DMS 273 treated with DMSO at 0.1 percent for 48 hours (cell line): ENCODE measurements around the gene GPR153.

Experiments used
- DNase-seq: peaks from one replicate; lab custom pipeline; 2025; lab: John Stamatoyannopoulos, UW

The GPR153 gene

DNA sequence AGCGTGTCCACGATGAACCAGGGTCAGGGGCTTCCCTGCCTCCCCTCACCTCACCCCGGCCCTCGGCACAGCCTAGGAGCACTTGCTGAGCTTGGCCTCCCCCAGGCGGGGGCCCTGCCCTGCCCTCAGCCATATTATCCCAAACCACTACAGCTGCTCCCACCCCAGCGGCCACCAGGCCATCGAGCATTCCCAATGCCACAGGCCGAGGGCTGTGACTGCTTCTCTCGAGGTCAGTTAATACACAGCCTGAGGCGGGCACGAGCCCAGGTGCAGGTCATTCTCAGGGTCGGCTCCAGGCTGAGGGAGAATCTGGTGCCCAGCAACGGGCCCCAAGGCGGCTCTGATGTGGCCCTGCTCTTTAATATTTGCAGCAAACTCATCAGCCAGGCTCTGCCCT is 8.4 kb upstream of the GPR153 start:
- DNase-seq = no peak

DNA sequence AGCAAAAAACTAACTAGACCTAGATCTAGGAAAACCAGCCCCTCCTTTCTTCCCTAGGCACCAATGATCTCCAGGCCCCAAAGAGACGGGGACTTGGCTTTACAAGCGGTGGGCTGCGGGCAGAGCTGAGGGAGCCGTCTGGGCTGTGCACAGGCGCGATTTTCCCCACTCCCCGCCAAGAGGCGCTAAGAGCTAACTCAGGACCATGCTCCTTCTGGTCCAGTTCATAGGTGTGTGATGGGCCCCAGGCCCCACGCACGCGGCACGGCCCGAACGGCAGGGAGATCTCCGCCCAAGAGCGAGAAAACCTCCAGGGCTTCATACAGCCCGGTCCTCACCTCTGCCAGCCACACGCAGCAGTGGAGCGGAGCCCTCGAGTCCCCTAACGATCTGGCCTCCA is 7.5 kb upstream of the GPR153 start:
- no peak for DNase-seq

DNA sequence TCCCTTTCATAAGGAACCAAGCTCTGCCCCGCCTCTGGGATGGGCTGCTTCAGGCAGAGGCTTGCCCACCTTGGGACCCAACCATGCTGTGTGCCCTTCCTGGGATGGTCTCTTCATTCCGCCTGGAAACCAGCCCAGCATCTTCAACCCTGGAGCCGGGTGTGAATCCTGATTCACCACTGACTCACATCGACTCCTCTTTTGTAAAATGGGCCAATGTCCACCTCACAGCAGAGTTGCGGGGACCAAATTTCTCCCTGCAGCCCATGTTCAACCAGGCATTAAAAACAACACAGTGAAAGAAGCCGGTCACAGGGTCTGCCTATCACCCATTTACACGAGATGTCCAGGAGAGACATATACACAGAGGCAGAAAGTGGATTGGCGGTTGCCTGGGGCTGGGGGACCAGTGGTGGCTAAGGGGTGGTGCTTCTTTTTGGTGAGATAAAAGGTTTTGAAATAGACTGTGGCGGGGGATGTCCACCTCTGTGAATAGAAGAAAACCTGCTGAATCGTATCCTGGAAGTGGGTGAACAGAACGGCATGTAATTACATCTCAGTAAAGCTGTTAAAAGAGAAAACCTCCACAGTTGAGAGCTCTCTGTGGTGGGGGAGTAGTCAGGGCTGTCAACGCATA is 6.9 kb upstream of the GPR153 start:
- no peak for DNase-seq

DNA sequence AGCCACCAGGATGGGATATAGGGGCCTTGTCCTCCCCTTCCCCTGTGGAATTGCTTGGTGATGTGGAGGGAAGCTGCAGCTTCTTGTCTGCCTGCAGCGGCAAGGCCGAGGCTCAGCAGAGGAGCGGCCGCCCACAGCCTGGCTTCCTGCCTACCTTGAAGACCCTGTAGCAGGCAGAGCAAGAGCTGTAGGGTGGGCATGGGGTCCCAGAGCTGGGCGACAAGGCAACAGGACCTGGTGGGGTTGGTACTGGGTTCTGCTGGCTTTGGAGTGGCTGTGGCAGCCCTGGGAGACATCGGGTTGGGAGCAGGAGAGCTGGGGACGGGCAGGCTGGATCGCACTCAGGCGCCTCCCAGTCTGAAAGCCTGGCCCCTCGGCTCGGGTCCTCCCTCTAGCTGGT is 5.7 kb upstream of the GPR153 start:
- no peak for DNase-seq

DNA sequence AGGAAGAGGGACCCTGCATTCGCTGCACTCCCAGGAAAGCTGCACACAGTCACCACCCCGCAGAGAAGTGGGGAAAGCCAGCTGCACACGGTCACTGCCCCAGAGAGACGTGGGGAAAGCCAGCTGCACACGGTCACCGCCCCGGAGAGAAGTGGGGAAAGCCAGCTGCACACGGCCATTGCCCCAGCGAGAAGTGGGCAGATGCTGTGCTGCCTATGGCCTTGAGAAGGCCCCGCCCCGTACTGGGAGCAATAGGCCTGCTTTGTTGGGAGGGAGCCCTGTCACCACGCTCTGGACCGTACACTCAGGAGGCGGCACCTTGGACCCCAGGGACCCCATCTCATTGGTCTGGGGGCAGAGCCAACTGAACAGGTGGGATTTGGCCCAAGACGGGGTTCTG is 4.3 kb upstream of the GPR153 start:
- DNase-seq = no peak

DNA sequence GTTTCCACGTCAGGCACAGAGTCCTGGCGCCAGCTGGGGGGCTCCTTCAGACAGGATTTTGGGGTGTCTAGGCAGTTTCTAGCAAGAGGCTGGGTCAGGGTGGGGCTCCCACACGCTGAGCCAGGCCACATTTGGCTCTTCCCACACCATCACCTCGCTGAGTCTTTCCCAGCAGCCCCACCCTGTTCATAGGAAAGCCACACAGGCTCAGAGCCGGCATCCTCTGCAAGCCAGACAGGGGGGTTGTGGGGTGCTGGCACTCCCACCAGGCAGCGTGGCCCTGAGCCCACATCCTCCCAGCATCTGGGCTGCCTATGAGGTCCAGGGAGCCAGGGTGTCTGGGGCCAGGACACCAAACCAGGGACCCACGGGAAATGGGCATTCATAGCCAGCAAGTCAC is 2.8 kb upstream of the GPR153 start:
- DNase-seq = no peak

DNA sequence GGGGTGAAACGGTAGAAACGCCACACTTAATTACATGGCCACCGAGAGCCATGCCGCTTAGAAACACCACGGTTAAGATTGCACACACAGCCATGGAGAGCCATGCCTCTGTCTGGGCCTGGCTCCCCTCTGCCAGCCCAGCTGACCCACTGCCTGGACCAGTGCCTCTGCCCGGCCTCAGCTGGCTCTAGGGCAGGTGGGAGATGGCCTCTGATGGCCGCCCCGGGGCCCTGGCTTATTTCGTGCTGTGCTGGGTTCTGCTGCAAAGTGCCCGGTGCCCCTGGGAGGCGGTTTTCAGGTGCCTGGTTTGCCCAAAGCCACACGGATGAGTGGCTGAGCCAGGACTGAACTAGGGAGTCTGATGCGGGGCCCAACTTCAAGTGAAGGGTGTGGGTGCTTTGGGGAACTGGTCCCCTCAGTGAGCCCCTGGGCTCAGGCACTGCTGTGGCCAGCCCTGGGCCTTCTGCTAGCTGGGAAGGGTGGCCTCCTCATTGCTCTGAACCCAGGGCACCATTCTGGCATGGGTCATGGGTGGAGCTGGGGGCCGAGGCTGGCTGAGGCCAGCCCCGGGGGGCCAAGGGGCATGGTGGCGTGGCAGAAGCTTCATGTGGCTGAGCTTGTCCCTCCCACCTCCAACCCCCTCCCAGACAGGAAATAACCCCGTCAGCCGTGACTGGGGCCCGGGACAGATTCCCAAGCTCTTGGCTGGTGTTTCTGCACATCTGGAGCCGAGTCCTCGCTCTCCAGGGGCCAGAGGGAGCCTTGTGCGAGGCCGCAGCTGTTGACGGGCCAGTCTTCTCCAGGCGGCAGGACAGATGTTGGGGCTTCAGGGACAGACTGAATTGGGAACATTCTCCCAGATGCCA is 1.9 kb upstream of the GPR153 start:
- DNase-seq = no peak

DNA sequence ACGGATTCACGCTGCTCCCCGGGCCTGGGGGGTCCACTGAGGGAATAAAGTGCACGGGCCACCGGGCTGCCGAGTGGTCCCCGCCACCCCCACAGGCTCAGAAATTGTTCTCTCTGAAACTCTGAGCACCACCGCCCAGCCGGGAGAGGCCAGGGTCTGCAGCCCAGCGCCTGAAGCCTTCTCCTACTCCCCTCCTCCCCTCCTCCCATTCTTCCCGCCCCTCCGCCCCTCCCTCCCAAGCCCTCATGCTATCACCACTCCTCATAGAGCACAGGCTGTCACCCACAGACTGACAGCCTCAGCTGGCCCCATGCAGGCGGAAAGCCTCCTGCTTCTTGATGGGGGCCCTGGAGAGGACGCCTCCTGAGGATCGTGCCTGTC is 707 bp upstream of the GPR153 start:
- DNase-seq = no peak

DNA sequence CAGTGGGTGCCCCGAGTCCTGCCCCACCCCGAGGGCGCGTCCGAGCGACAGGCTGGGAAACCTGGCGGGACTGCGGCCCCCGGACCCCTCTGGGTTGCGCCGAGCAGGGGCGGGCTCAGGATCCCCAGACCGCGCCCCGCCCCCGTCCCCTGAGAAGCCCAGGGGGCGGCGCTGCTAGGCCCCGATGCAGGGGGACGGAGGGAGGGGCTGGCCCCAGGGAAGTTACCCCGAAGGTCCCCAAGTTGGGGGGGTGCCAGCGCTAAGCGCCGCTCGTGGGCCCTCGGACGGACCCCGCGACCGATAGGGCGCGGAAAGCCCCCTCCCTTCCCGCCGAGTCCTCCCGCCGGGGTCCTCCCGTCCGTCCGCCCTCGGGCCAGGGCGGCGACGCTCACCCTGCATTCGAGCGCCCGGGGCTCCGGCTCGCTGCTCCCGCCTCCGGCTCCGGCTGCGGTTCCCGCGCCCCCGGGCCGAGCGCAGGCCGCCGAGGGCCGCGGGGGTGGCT is 414 bp downstream of the GPR153 start:
- DNase-seq = no peak

DNA sequence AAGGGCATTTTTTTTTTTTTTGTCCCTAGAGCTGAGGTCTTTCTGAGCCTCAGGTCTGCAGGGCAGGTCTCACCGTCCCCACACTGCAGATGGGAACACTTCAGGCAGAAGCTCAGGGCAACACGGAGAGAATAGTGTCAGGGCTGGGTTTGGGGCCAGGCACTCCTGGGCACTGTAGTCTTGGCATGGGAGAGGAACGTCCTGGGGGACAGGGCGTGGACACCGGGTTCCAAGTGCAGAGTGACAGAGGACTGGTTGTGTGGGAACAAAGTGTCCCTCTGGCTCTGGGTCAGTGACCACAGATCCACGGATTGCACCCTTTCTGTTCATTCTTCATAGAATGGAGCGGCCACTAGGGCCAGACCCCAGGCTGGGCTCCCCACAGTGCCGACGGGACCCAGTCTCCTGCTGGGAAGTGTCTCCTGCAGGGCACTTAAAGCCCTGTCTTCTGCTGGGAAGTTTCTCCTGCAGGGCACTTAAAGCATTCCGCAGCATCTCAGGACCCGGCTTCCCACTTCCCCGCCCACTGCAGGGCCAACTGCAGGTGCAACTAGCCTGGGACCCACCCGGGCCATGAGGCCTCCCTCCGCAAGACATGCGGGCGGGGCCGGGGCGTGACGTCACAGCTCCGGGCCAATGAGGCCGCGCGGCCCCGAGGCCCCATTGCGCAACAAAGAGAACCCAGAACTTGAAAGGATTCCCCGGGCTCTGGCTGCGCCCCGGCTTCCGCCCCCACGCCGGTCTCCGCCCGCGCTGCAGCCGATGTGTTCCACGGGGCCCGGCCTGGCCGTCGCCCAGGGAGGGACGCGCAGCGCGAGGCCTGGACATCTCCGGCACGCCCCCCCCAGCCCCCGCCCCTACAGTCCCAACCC is 1.2 kb downstream of the GPR153 start:
- DNase-seq = no peak

DNA sequence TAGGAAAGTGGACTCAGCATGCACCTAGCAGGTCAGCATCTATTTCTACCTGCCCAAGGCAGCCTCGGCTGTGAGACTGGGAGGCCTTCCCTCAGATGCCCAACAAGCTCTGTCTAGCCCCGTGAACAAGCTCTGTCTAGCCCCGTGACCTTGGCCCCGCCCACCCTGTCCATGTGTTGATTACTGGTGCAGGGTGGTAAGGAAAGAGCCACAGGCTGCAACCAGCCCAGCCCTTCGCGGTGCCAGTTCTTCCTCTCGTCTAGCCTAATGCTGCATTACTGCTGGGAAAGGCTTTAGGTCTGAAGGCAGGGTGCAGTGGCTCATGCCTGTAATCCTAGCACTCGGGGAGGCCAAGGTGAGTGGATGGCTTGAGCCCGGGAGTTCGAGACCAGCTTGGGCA is 2.2 kb downstream of the GPR153 start:
- no peak for DNase-seq

DNA sequence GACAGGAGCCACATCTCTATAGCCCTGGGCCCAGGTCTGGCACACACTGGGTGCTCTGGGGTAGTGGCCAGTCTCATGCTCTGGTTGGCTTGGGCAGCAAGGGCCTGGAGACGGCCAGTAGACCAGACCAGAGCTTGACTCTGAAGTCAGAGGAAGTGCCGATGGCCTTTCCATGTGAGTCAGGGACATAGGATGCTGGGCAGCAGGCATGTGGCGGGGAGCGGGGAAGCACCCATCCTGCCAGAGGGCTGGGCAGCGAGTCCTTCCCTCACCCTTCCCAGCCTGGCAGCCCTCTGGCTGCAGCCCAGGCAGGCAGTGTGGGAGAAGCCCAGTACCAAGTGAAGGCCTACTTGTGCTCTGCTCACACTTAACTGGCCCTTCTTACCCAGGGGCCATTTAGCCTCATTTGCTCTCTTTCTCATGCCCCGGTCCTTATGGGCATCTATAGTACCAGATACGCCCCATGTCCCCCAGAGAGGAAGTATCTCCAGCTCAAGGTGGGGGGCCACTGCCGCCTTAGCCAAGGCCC is 3.3 kb downstream of the GPR153 start:
- no peak for DNase-seq

DNA sequence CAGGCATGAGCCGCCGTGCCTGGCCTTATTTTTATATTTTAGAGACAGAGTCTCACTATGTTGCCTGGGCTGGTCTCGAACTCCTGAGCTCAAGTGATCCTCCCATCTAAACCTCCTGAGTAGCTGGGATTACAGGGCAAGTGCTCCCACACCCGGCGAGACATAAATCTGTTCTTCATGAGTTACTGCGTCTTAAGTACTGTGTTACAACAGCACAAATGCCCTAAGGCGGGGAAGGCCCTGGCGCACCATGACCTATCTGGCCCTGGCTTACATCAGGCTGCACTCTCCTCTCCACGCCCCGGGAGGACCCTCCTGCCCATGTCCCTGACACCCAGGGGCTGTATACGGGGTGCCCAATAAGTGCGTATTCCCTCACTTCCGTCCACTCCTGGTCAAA is 4.3 kb downstream of the GPR153 start:
- DNase-seq = no peak

DNA sequence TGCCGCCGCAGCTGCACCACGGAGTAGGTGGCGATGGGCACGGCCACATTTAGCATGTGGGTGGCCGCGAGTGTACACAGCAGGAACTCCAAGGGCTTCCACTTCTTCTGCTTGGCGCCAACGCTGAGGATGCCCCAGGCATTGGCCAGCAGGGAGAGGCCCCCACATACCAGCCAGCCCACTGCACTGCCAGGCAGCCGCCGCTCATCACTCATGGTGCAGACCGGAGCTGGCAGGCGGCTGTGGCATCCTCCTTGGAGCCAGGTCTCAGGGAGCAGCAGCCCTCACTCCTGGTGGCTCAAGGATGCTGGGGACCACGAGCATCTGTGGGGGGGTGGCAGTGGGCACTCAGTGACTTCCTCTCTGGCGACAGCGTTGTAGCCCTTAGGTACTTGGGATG is 6.2 kb downstream of the GPR153 start:
- DNase-seq = no peak

DNA sequence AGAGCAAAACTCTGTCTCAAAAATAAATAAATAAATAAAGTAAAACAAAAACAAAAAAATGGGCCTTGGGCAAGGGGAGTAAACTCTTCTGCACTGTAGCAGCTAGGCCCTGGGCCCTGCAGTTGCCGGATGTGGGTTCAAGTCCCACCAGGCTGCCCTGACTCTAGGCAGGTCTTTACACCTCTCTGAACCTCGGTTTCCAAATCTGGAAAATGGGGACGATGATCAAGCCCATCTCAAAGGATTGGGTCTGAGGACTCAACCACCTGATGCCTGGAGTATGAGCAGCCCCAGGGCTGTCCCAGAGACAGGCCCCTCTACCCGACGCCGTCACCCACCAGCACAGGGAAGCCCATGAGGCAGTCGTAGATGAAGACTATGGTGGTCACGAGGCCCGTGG is 7.5 kb downstream of the GPR153 start:
- DNase-seq = no peak

DNA sequence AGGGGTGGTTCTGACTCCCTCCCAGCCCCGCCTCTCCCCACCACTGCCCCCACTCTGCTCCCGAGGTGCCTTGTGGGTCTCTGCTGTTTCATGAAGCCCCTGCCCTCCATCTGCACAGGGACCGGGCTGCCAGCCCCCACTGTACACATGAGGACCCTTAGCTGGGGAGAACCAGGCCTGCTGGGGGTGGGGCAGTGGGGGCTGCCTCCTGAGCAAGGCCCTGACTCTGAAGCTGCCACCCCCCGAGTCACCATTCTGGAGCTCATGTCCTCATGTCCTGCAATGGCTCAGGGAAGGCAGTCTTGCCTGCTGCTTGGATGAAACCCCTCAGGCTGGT is 8.6 kb downstream of the GPR153 start:
- DNase-seq = no peak

DNA sequence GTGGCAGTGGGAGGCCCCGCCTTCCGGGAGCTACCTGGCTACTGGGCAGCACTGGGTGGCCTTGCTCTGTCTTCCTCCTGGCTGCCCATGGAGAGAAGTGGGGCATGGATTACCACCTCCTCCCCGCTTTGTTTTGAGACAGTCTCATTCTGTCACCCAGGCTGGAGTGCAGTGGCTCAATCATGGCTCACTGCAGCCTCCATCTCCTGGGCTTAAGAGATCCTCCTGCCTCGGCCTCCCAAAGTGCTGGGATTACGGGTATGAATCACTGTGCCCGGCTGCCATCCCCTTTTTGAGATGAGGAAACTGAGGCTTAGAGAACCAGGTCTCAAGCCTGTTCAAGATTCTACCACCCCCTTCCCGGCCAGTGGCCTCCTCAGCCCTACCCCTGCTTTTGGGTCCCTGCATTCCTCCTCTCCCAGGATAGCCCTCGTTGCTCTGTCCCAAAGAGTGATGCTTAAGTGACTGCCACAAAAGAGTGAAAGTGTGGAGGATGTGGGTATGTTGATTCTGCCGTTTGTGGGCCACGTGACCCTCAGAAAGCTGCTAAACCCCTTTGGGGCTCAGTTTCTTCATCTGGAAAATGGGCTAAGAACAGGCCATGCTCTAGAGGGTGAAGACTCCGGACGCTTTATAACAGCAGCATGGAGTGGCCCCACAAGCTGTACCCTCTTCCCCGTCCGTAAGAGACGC is 9.1 kb downstream of the GPR153 start:
- DNase-seq = no peak

DNA sequence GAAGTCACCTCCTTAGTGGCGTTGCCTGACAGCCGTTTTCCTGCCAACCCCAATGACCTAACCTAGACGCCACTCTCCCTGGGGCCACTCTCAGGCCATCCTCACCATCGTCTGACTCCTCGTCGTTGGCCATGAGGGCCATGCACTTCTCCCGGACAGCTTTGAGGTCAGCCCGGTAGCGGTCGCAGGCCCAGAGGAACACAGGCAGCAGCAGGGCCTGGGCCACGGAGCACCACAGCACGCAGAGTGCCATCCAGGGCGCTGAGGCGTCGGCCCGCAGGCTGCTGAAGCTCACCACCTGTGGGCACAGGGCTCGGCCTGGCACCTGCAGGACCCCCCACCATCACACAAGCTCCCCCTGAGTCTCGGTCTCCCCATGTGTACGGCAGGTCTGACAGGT is 9.7 kb downstream of the GPR153 start:
- no peak for DNase-seq

DNA sequence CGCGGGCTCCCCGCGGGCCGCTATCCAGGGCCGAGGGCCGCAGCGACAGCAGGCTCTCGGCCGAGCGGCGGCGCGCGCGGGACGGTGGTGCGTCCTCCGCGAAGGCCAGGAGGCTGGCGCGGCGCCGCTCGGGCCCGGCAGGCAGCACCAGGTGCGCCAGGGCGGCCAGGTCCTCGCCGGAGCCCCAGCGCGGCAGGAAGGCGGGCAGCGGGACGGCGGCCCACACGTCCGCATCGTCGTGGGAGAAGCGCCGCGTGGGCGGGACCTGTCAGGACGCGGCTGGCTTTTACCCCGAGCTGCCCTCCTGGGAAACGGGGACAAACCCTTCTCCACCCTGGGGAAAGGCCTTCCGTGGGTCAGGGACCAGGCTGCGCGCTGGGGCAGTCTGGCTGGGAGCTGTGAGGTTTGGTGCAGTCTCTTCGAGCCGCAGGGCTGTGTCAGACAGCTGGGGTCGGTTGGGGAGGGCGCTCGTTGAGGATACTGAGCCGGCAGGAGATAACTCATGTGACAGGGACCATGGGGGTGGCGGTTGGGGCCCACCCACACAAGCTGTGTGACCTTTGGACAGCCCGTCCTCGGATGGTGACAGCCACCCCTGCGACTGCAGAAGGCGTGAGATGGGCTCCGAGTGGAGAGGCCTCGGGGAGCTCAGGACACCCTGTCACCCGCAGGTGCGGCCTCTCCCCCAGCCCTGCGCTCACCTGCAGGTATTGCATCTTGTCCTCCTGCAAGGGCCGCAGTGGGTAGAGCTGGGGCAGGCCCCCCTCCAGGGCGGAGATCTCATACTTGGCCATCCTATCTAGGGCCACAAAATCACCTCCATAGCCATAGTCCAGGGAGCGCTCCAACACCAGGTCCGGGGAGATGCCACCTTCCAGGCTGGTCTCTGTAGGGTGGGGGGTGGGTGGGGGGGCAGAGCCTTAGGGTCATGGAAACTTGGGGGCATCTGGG is 10.9 kb downstream of the GPR153 start:
- DNase-seq = no peak

DNA sequence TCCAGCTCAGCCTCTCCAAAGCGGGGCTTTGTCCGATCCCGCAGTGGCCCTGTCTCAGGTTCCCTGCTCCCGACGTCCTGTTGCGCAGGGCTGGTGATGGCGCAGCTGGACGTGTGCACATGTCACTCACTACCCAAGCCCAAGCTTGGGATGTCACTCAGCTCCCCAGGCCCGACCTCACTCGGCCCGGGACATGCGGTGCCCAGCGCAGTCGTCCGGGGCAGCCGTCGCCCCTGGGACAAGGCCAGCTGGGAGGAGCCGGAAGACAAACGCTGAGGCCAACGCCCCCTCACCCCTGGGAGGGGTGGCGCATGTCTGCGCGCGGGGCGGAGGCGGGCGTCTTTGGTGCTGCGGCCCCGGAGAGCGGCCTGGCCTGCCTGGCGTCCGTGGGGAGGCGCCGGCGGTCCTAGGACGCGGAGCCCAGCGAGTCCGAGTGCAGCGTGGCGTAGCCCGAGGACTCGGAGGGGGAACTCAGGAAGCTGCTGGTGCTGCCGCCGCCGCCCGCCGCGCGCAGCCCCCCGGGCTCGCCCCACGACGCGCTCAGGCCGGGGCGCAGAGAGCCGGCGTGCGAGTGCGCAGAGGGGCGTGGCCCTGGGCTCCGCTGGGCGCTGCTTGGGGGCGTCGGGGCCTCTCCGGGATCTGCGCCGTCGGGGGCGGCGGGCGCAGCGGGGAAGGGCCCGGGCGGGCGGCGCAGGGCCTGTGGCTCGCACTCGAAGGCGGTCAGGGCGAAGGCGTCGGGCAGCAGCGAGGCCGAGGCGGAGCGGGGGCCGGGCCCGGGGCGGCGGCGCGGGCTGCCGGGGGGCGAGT is 11.8 kb downstream of the GPR153 start:
- no peak for DNase-seq
